Esophagus (tissue), 2 donors: ENCODE data around the gene CACNA1D. TPM values are rescaled to one million over a fixed set of nuclear protein-coding genes. Genes with fewer than 3 reads are reported as not detected.

Source experiments
- H3K27ac ChIP-seq, 2 donors: one replicate each; pipeline ENCODE4 v1.5.1; 2013; ENCODE audit warnings: low read depth in 2 of 2, mild to moderate bottlenecking in 2 of 2, inconsistent platforms in 1 of 2, low read length in 1 of 2, moderate library complexity in 1 of 2
- H3K27me3 ChIP-seq, 2 donors: one replicate each; pipeline ENCODE4 v1.6.1; 2013; ENCODE audit warnings: low read length in 2 of 2, control low read depth in 1 of 2, mild to moderate bottlenecking in 1 of 2; ENCODE audit not compliant: insufficient read depth in 2 of 2, control insufficient read depth in 1 of 2
- H3K36me3 ChIP-seq, 2 donors: one replicate each; pipeline ENCODE4 v1.6.1; 2013; ENCODE audit warnings: low read length in 1 of 2; ENCODE audit not compliant: control insufficient read depth in 2 of 2, insufficient read depth in 2 of 2
- H3K4me1 ChIP-seq, 2 donors: one replicate each; pipeline ENCODE4 v1.6.1; 2013; ENCODE audit warnings: low read length in 1 of 2; ENCODE audit not compliant: control insufficient read depth in 2 of 2, insufficient read depth in 2 of 2
- H3K4me3 ChIP-seq, 2 donors: one replicate each; pipeline ENCODE4 v1.5.1; 2013; ENCODE audit warnings: low read length in 2 of 2, mild to moderate bottlenecking in 2 of 2, low read depth in 1 of 2, moderate library complexity in 1 of 2
- H3K9me3 ChIP-seq, 2 donors: one replicate each; pipeline ENCODE4 v1.6.1; 2013; ENCODE audit warnings: mild to moderate bottlenecking in 2 of 2, low read depth in 1 of 2, low read length in 1 of 2, moderate library complexity in 1 of 2; ENCODE audit not compliant: control insufficient read depth in 2 of 2, insufficient read depth in 1 of 2
- WGBS, 2 donors: extraction: QIAGEN DNeasy Blood & Tissue Kit; methylation state at CpG; one replicate each; pipeline ENCODE4 v1.1.7; 2013; 5-methylcytosine and 5-hydroxymethylcytosine counted together
- polyA plus RNA-seq, 2 donors: library from polyadenylated mRNA; stranded (reverse); fragments of 200-250 nt; gene quantifications; one replicate each; pipeline ENCODE4 v1.2.3, GENCODE V29; 2013
- donor health status: healthy with polysubstance abuse.
- donor health status: Bipolar disorder and iron deficiency.

The CACNA1D gene
- polyA plus RNA-seq, 2 donors = 0.38 to 0.61 TPM

- H3K36me3 ChIP-seq = no peaks in the 10 kb centered on the region
- H3K4me3 ChIP-seq = no peak overlapping the region
- H3K27ac ChIP-seq = no peak overlapping the region
- H3K27me3 ChIP-seq = no peaks in the 10 kb centered on the region
- H3K4me1 ChIP-seq = no peaks in the 10 kb centered on the region
- WGBS, 2 donors = 55 to 62% methylated on average over 6 of the region's 6 CpGs
- H3K9me3 ChIP-seq = no peaks in the 10 kb centered on the region
Observed at GRCh38 chr3:53519065-53519709, 24.8 kb downstream of the CACNA1D start.

GRCh38 chr3:53523346-53523745 is 28.9 kb downstream of the CACNA1D start:
- H3K4me3 ChIP-seq = no peak overlapping the region
- WGBS, 2 donors = 85 to 96% methylated on average over 3 of the region's 3 CpGs
- no peak overlapping the region for H3K27ac ChIP-seq
- H3K36me3 ChIP-seq = no peaks in the 10 kb centered on the region
- no peaks in the 10 kb centered on the region for H3K4me1 ChIP-seq
- no peaks in the 10 kb centered on the region for H3K9me3 ChIP-seq
- no peaks in the 10 kb centered on the region for H3K27me3 ChIP-seq

DNA sequence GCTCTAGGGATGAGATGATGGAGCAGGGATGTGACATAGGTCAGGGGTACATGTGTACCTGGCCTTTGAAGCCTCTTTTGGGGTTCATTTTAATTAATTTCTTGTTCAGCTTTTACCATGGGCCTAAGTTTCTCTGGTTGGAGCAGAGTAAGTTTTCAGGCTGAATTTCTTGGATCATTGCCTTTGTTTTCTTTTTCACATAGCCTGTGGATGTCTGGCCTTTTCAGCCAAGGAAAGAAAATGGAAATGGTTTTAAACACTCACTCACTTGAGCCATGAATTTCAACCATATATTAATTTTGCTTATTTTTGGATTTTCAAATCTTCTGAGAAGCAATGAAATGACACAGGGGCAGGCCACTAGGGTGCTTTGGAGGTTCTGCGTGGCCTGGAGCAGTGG is 30.2 kb downstream of the CACNA1D start:
- H3K9me3 ChIP-seq = no peaks in the 10 kb centered on the region
- WGBS, 2 donors = 78 to 88% methylated on average over 1 of the region's 1 CpG
- no peak overlapping the region for H3K4me3 ChIP-seq
- peak overlapping the region in 1 of 2 donors; percentile 13 for H3K27ac ChIP-seq
- no peaks in the 10 kb centered on the region for H3K27me3 ChIP-seq
- H3K4me1 ChIP-seq = no peaks in the 10 kb centered on the region
- H3K36me3 ChIP-seq = no peaks in the 10 kb centered on the region

DNA sequence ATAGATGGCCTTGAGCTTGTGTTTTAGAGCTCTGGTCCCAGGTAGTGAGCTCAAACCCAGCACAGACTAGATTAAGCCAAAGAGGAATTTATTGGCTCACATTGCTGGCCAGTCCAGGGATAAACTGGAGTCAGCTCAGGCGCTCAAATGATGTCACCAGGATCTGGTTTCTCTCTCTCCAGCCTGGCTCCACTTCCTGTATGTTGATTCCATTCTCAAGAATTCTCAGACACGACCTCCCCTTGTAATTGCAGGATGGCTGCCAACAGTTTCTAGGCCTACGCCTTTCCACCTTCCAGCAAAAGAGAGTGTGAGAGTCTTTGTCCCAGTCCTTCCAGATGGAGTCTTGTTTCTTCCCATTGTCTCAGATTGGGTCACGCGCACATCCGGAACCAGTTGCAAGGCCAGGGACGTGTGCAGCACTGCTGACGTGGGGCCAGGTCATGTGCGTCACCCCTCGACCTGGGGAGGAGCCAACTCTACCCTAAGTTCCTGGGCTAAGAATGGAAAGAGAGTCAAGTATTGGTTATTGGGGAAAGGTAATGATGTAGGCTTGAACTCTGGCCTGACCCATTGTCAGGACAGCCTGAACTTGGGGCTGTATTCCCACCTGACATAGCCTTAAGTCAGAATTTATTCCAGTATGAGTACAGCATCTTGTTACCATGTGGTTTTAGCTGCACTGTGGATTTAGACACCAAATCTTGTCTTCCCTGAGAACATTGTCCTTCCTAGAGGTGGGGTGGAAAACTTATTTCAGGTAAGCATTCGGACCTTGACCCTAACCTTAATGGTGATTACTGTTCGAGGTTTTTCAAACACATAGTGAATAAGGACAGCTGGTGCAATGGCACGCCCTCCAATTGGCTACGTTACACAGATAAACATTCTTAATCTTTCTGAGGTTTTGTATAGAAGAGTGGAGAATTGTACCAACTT is 31.6 kb downstream of the CACNA1D start:
- 74 to 78% methylated on average over 14 of the region's 14 CpGs for WGBS, 2 donors
- Histone ChIP-seq H3K4me1 (no peaks in the 10 kb centered on the region), H3K27me3 (no peaks in the 10 kb centered on the region), H3K4me3 (no peak overlapping the region), H3K36me3 (no peaks in the 10 kb centered on the region), H3K27ac (peak overlapping the region in 1 of 2 donors; percentile 20), H3K9me3 (no peaks in the 10 kb centered on the region)

DNA sequence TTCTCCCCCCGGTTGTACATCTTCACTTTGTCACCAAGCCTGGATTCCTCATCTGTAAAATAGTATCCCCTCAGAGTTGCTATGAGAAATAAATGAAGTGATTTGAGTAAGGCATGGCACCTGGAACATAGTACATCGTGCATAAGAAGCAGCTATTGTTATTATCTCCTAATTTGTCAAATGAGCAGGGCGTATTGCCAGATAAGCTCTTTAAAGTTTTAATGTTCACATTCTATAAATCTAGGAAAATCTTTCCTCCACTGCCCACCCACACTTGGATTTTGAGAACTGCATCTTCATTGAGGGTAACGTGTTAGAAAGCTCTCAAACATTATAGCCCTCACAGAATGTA is 32.3 kb downstream of the CACNA1D start:
- Histone ChIP-seq H3K27me3 (no peaks in the 10 kb centered on the region), H3K9me3 (no peaks in the 10 kb centered on the region), H3K27ac (no peak overlapping the region), H3K4me1 (no peaks in the 10 kb centered on the region), H3K36me3 (no peaks in the 10 kb centered on the region), H3K4me3 (no peak overlapping the region)
- WGBS, 2 donors = 78 to 80% methylated on average over 4 of the region's 4 CpGs

GRCh38 chr3:53530205-53530604 is 35.8 kb downstream of the CACNA1D start:
- 82 to 89% methylated on average over 4 of the region's 4 CpGs for WGBS, 2 donors
- H3K4me3 ChIP-seq = no peak overlapping the region
- H3K27ac ChIP-seq = no peak overlapping the region
- no peaks in the 10 kb centered on the region for H3K36me3 ChIP-seq
- no peaks in the 10 kb centered on the region for H3K4me1 ChIP-seq
- no peaks in the 10 kb centered on the region for H3K9me3 ChIP-seq
- H3K27me3 ChIP-seq = no peaks in the 10 kb centered on the region

GRCh38 chr3:53531749-53532148 is 37.3 kb downstream of the CACNA1D start:
- Histone ChIP-seq H3K27me3 (no peaks in the 10 kb centered on the region), H3K4me1 (no peaks in the 10 kb centered on the region), H3K27ac (no peak overlapping the region), H3K36me3 (no peaks in the 10 kb centered on the region), H3K4me3 (no peak overlapping the region), H3K9me3 (no peaks in the 10 kb centered on the region)
- 64 to 70% methylated on average over 3 of the region's 3 CpGs for WGBS, 2 donors

- WGBS, 2 donors = 88 to 90% methylated on average over 6 of the region's 6 CpGs
- Histone ChIP-seq H3K4me3 (no peak overlapping the region), H3K9me3 (no peaks in the 10 kb centered on the region), H3K4me1 (no peaks in the 10 kb centered on the region), H3K36me3 (no peaks in the 10 kb centered on the region), H3K27me3 (no peaks in the 10 kb centered on the region), H3K27ac (no peak overlapping the region)
Observed at GRCh38 chr3:53533472-53533871, 39.1 kb downstream of the CACNA1D start.

- Histone ChIP-seq H3K4me3 (no peak overlapping the region), H3K27me3 (no peaks in the 10 kb centered on the region), H3K36me3 (no peaks in the 10 kb centered on the region), H3K27ac (no peak overlapping the region), H3K4me1 (no peaks in the 10 kb centered on the region), H3K9me3 (no peaks in the 10 kb centered on the region)
- WGBS, 2 donors = 78 to 83% methylated on average over 9 of the region's 9 CpGs
Observed at GRCh38 chr3:53534216-53534615, 39.8 kb downstream of the CACNA1D start.
